Lower leg skin (tissue), 3 donors: ENCODE data around the gene PASK.

Experiments
- POLR2A ChIP-seq, 2 donors: fragments of 450-650 bp; IDR thresholded peaks; one replicate each; pipeline ENCODE4 v1.6.1; 2016 to 2017; ENCODE audit warnings: antibody characterized with exemption in 2 of 2, mild to moderate bottlenecking in 1 of 2, moderate library complexity in 1 of 2
- TF ChIP-seq, protein P1 (sequence below), 3 donors: fragments of 450-650 bp; IDR thresholded peaks; one replicate each; pipeline ENCODE4 v1.5.1; 2016; ENCODE audit warnings: antibody characterized with exemption in 3 of 3, mild to moderate bottlenecking in 3 of 3, moderate library complexity in 2 of 3

DNA sequence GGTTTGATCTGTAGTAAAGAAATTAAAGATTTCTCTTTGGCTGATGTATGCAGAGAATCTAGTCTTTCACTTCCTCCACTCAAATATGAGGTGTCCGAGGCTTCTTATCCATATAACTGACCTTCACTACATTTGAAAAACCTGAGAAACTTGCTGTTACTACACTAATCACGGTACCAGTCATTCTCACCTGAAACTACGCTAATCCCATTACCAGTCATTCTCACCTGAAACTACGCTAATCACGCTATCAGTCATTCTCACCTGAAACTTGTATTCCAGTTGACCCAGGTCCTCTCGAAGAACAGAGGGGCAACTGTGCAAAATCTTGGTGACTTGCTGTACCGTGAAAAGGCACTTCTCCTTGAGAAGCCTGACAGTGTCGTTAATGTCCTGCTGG is 52.3 kb downstream of the PASK start:
- TF ChIP-seq, protein P1, sequence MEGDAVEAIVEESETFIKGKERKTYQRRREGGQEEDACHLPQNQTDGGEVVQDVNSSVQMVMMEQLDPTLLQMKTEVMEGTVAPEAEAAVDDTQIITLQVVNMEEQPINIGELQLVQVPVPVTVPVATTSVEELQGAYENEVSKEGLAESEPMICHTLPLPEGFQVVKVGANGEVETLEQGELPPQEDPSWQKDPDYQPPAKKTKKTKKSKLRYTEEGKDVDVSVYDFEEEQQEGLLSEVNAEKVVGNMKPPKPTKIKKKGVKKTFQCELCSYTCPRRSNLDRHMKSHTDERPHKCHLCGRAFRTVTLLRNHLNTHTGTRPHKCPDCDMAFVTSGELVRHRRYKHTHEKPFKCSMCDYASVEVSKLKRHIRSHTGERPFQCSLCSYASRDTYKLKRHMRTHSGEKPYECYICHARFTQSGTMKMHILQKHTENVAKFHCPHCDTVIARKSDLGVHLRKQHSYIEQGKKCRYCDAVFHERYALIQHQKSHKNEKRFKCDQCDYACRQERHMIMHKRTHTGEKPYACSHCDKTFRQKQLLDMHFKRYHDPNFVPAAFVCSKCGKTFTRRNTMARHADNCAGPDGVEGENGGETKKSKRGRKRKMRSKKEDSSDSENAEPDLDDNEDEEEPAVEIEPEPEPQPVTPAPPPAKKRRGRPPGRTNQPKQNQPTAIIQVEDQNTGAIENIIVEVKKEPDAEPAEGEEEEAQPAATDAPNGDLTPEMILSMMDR (IDR thresholded peaks at IDR 0.05), result no peak
- TF ChIP-seq POLR2A (IDR thresholded peaks at IDR 0.05), result no peak
